DND-41 (cell line): ENCODE data around the gene SLC12A7.

Source experiments
- EZH2 ChIP-seq: IDR thresholded peaks from 3 replicates; pipeline ENCODE4 v1.6.1; 2012; ENCODE audit warnings: borderline replicate concordance, low read depth, mild to moderate bottlenecking, moderate library complexity, low read length, inconsistent platforms; ENCODE audit not compliant: severe bottlenecking
- TF ChIP-seq, protein P1 (sequence below): IDR thresholded peaks from 2 replicates; pipeline ENCODE4 v1.5.1; 2012; ENCODE audit warnings: borderline replicate concordance, low read length, moderate library complexity, mild to moderate bottlenecking; ENCODE audit not compliant: poor library complexity, severe bottlenecking; ENCODE audit errors: extremely low read depth

DNA sequence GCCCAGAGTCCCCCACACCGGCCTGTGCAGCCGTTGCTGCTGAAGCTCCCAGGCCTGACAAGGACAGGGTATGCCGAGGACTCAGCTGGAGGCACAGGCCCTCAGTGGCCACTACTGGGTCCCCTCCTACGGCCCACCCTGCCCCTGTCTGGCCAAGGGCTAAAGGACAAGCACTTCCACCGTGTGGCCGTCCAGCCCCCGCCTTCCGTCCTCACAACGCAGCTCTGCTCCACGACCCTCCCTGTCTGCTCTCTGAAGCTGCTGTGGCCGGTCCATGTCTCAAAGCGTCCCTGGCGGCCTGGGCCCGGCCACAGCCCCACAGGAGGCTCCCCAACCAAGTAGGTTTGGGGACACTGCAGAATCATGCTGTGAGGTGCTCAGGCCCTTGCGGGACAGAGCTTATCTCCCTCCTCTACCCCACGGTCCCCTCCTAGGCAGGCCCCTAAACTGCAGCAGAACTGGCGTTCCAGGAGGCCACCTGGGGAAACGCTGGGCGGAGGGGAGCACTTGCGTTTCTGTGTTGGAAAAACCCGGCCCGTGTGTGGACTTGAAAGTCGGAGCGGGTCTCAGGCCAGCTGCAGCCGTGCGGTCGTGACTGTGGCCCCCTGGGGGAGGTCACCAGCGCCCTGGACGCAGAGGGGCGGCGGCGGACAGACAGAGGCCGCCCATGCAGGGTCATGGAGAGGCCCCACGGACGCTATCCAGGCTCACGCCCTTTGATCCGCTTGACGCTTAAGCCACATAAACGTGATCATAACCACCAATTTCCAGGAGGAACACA lies 57.7 kb downstream of the SLC12A7 start:
- TF ChIP-seq, protein P1, sequence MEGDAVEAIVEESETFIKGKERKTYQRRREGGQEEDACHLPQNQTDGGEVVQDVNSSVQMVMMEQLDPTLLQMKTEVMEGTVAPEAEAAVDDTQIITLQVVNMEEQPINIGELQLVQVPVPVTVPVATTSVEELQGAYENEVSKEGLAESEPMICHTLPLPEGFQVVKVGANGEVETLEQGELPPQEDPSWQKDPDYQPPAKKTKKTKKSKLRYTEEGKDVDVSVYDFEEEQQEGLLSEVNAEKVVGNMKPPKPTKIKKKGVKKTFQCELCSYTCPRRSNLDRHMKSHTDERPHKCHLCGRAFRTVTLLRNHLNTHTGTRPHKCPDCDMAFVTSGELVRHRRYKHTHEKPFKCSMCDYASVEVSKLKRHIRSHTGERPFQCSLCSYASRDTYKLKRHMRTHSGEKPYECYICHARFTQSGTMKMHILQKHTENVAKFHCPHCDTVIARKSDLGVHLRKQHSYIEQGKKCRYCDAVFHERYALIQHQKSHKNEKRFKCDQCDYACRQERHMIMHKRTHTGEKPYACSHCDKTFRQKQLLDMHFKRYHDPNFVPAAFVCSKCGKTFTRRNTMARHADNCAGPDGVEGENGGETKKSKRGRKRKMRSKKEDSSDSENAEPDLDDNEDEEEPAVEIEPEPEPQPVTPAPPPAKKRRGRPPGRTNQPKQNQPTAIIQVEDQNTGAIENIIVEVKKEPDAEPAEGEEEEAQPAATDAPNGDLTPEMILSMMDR: no peak
- TF ChIP-seq EZH2: no peak
